Brain microvascular endothelial cell (primary cell): Measurements from ENCODE around the gene DIPK1B.
"Not testable (repeated sequence)": the region's sequence is repeated elsewhere in the genome, so short reads cannot be mapped to it uniquely, and the experiment has no call there.

Experiments used
- DNase-seq: peaks from one replicate; pipeline ENCODE4 v3.0.0-alpha.2; 2020
- H3K27ac ChIP-seq: fragments of 250-450 bp; sonication (Bioruptor Pico); 2 replicates; pipeline ENCODE4 v1.5.1; 2020; ENCODE audit warnings: mild to moderate bottlenecking, moderate library complexity
- H3K27me3 ChIP-seq: fragments of 250-450 bp; sonication (Bioruptor Pico); replicated peaks from 2 replicates; pipeline ENCODE4 v1.5.1; 2020; ENCODE audit warnings: mild to moderate bottlenecking
- H3K36me3 ChIP-seq: fragments of 250-450 bp; sonication (Bioruptor Pico); replicated peaks from 2 replicates; pipeline ENCODE4 v1.5.1; 2020; ENCODE audit warnings: mild to moderate bottlenecking
- H3K4me3 ChIP-seq: 2 replicates; pipeline ENCODE4 v1.5.1; 2011; ENCODE audit warnings: low read depth, mild to moderate bottlenecking, control low read depth, low read length, moderate library complexity
- in situ Hi-C: cut with HindIII; loops from 2 replicates; pipeline ENCODE4 v1.10.0; 2017; ENCODE audit warnings: low sequenced_read_pairs, low pct_ligation_motif_present
- TF ChIP-seq, protein P1 (sequence below): IDR thresholded peaks from 2 replicates; pipeline ENCODE4 v1.5.1; 2011; ENCODE audit warnings: low read depth, mild to moderate bottlenecking, moderate library complexity, low read length, control low read depth, inconsistent platforms; ENCODE audit errors: missing control alignments

The DIPK1B gene

DNA sequence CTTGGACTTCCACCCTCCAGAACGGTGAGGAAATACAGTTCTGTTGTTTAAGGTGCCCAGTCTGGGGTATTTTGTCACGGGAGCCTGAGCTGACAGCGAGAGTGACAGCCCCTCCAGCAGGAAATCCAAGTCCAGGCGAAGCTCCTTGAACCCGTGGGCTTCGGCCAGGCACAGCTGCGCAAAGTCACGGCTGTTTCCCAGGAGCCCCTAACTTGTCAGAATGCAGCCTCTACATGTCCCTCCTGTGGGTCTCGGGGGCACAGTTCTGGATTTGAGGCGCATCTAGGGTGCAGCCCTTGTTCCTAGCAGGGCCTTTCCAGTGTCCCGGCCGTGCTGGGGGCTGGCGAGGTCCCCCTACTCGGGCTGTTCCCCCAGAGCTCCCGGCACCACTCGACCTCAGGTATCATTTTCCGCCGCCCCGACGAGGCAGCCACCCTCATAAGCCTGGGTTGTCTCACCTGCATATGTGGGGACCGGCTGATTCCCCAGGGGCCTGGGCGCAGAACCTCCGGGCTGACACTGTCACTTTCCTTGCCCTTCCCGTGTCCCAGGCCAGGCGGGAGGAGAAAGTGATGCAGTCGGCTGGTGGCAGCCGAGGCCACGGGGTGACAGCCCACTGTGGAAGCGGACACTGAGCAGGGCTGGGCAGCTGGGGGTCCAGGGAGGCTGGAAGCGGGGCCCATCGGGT lies 41.1 kb downstream of the DIPK1B start:
- Histone ChIP-seq H3K4me3 (no peak overlapping the region), H3K27ac (no peak overlapping the region), H3K36me3 (no peaks in the 10 kb centered on the region), H3K27me3 (no peaks in the 10 kb centered on the region)
- in situ Hi-C loops = no loop called here
- DNase-seq = no peak
- TF ChIP-seq, protein P1, sequence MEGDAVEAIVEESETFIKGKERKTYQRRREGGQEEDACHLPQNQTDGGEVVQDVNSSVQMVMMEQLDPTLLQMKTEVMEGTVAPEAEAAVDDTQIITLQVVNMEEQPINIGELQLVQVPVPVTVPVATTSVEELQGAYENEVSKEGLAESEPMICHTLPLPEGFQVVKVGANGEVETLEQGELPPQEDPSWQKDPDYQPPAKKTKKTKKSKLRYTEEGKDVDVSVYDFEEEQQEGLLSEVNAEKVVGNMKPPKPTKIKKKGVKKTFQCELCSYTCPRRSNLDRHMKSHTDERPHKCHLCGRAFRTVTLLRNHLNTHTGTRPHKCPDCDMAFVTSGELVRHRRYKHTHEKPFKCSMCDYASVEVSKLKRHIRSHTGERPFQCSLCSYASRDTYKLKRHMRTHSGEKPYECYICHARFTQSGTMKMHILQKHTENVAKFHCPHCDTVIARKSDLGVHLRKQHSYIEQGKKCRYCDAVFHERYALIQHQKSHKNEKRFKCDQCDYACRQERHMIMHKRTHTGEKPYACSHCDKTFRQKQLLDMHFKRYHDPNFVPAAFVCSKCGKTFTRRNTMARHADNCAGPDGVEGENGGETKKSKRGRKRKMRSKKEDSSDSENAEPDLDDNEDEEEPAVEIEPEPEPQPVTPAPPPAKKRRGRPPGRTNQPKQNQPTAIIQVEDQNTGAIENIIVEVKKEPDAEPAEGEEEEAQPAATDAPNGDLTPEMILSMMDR = no peak

DNA sequence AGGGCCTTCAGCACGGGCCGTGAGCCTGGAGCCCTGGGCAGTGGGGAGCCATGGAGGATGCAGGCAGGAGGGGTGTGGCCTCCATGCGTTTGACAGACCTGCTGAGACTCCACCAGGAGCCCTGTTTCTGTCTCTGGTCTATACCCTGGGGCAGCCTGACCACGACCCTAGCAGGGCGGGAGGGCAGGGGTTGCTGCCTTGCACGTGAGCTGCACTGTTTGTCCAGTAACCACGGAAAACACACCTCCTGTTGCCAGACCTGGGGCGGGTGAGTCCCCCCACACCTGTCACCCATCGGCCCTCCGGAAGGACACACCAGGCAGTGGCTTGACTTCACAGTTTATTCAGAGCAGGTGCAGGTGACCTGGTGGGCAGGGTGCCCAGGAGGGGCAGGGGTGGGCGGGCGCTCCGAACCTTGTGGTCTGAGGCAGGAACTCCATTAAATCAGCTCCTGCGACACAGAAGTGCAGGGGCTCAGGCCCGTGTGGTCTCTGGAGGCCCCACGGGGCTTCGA lies 41.7 kb downstream of the DIPK1B start:
- Histone ChIP-seq H3K27me3 (no peaks in the 10 kb centered on the region), H3K27ac (no peak overlapping the region)
- DNase-seq = no peak

DNA sequence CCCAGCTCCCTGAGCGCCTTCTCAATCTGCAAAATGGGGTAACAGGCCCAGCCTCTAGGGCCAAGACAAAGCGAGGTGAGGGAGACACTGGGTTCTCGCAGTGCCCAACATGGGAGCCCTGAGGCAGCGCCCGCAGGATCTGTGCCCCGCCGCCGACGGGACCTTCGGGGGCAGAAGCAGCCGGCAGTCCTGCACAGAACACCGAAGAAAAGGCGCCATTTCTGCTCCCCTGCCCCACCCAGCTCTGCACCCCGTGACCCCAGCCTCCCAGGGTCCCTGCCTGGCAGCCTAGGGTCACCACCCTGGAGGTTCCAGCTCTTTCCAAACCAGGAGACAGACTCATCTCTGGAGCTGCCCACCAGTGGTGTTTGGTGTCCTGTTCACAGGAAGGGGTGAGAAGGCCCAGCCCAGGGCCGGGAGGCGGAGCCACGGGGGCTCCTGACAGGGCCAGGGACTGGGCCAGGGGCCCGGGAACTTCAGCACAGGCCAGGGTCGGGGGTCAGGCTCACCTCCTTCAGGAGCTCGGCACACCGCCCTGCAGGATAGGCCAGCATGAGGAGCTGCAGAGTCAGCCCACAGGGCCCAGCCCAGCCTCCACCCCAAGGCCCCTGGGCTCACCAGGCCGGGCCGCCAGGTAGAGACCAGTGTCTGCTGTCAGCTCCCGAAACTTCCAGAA lies 42.4 kb downstream of the DIPK1B start:
- TF ChIP-seq, protein P1 = no peak
- Histone ChIP-seq H3K4me3 (no peak overlapping the region), H3K27ac (no peak overlapping the region), H3K36me3 (no peaks in the 10 kb centered on the region), H3K27me3 (no peaks in the 10 kb centered on the region)
- no peak for DNase-seq
- in situ Hi-C loops = no loop called here

More for the DNA sequence above, 41.7 kb downstream of the DIPK1B start:
- Histone ChIP-seq H3K36me3 (no peaks in the 10 kb centered on the region), H3K4me3 (no peak overlapping the region)
- in situ Hi-C loops = no loop called here
- TF ChIP-seq, protein P1 = no peak

DNA sequence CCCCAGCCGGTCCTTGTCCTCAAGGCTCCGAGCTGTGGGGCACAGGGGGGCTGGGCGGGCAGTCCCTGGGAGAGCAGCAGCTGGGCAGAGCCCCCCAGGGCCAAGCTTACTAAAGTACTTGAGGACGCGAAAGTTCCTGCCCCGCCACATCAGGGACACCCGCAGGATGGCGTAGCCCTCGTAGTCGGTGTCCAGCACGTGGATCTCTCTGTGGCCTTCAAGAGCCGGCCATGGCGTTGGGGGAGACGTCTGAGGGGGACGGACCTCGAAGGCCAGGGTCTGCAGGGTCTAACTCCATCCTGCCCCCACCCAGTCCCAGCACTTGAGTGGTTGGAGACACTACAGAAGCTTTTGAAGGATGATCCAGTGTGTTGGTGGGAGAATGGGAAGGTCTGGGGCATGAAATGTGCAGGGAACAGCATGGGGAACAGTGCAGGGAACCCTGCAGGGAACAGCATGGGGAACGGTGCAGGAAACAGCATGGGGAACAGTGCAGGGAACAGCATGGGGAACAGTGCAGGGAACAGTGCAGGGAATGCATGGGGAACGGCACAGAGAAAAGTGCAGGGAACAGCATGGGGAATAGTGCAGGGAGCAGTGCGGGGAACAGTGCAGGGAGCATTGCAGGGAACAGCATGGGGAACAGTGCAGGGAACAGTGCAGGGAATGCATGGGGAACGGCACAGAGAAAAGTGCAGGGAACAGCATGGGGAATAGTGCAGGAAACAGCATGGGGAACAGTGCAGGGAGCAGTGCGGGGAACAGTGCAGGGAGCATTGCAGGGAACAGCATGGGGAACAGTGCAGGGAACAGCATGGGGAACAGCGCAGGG lies 43.1 kb downstream of the DIPK1B start:
- H3K36me3 ChIP-seq, in situ Hi-C loops, H3K4me3 ChIP-seq, H3K27ac ChIP-seq, DNase-seq, H3K27me3 ChIP-seq: not testable (repeated sequence)

DNA sequence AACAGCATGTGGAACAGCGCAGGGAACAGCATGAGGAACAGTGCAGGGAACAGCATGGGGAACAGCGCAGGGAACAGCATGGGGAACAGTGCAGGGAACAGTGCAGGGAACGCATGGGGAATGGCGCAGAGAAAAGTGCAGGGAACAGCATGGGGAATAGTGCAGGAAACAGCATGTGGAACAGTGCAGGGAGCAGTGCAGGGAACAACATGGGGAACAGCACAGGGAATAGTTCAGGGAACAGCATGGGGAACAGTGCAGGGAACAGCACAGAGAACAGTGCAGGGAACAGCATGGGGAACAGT lies 43.7 kb downstream of the DIPK1B start:
- H3K4me3 ChIP-seq = no peak overlapping the region
- in situ Hi-C loops = no loop called here

More for the DNA sequence above, 43.7 kb downstream of the DIPK1B start:
- Histone ChIP-seq H3K36me3 (no peaks in the 10 kb centered on the region), H3K27me3 (no peaks in the 10 kb centered on the region), H3K27ac (no peak overlapping the region)
- DNase-seq = no peak
- TF ChIP-seq, protein P1 = no peak
